HG02798 (cell line): ENCODE results near the gene KATNAL1.

Source experiments
- ATAC-seq: cut with Tn5 transposase; IDR thresholded peaks from one replicate; pipeline ENCODE4 v1.9.1; 2021; ENCODE audit warnings: mild to moderate bottlenecking; ENCODE audit not compliant: unreplicated experiment, poor library complexity

The KATNAL1 gene

DNA sequence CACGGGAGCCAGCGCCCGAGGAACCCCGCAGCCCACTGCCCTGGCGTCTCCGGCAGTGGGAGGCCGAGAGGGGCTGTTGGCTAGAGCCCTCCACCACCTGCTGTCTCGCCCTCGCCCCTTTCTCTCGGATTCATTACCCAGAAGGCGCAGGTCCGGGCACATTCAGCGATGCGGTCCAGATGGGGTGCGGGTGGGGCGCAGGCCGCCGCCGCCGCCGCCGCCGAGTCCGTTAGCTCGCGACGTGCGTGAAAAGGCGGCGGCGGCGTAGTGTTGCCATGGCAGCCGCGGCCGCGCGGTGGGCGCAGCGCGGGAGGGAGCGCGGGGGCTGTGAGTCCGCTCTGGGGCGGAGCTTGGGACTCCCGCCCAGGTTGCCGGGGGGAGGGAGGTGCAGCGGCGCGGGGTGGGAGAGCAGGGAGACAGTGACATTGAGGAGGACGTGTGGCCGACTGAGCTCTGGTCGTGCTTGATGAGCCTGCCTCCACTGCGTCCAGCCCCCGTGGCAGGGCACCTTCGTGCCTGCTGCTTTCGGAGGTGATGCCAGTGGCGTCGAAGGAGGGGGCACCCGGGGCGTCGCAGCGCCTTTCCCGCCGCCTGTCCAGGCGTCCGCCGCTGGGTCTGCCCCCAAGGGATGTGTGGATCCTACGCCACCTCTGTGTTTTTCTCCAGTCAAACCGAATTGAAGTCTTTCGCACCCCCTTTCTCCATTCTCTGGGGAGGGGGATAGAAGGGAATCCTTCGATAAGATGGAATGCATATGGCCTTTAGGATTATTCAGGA, at the start of gene KATNAL1:
Gene KATNAL1 (minus strand): TSS at position 358 of the 777 bp plus-strand sequence. CDS start 23,774 bp downstream, outside the sequence.
- peak; percentile 58 for ATAC-seq

- ATAC-seq = no peak
Observed at GRCh38 chr13:30355839-30356238, 48.5 kb upstream of the KATNAL1 start.

- ATAC-seq = no peak
Observed at GRCh38 chr13:30355384-30355699, 48.0 kb upstream of the KATNAL1 start.

- ATAC-seq = no peak
Observed at GRCh38 chr13:30354493-30355383, 47.4 kb upstream of the KATNAL1 start.

- ATAC-seq = no peak
Observed at GRCh38 chr13:30353471-30354215, 46.3 kb upstream of the KATNAL1 start.

DNA sequence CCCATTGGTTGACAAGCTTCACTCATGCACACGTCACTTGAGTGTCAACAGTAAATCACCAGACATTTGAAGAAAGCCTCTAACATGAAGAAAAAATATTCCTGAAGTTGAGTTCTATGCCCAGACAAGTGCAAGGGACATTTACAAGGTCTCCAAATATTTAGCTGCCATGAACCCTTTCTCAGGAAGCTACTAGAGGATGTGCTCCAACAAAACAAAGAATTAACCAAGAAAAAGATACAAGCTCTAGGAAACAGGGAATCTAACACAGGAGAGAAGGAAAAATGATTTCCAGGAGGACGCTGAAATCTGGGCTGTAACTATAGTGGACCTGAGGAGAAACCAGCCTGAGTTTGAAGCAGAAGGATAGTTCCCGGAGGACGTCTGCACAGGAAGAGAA, 45.7 kb upstream of the KATNAL1 start:
- ATAC-seq = no peak

- no peak for ATAC-seq
Observed at GRCh38 chr13:30352121-30352520, 44.8 kb upstream of the KATNAL1 start.

- peak; percentile 31 for ATAC-seq
Observed at GRCh38 chr13:30346789-30347167, 39.4 kb upstream of the KATNAL1 start.

GRCh38 chr13:30346153-30346788, 38.9 kb upstream of the KATNAL1 start:
- ATAC-seq = peak; percentile 75

DNA sequence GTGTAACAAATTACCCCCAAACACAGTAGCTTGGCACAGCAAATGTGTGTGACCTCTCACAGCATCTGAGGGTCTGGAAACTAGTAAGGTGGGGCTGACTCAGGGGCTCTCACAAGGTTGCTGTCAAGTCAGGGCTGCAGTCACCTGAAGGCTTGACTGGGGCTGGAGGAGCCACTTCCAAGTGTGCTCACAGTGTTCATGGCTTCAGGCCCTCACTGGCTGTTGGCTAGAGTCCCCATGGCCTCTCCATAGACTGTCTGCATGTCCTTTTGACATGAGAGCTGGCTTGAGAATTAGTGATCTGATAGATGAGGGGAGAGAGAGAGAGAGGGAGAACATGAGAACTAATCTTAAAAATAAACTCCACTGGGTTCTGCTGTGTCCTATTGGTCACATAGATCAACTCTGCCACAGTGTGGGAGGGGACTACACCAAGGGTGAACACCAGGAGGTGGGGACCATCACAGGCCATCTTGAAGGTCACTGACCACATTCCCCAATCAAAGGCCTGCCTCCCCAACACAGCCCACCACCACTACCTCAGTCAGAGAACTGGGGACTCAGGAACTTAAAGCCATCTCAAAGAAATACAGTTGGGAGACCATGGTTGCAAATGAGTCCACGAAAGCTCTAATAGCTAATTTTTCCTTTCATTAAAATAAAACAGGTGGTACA, 38.2 kb upstream of the KATNAL1 start:
- ATAC-seq = no peak

DNA sequence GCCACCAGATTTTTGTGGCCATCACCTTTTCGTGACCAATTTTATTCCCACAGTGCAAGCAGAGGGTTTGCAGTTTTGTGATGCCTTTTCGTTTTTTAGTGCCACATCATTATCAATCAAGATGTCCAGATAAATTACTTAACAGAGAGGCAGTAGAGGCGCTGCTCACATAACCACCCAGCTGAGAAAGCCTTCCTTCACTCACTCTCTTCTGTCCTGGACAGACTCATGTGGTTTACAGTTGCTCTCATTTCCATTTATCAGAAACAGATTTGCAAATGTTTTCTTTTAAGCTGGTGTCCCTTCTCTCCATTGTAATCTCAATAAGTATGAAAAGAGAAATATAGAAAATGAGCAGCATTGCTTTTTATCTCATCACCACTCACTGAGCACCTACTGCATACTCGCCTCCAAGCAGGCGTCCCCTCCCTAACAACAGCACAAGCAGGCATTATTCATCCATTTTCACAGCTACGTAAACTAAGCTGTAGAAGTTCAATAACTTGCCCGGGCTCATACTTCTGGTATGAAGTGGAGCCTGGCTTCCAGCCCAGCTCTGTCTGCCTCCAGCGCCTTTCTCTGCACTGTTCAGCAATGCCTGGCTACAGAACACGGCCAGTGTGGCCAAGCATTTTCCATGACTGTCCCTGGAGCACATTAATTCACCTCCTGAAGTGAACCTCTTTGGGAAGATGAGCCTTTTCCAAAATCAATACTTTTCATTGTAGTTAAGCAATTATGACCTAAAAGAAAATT, 34.6 kb upstream of the KATNAL1 start:
- ATAC-seq = no peak

- no peak for ATAC-seq
Observed at GRCh38 chr13:30340331-30341250, 33.2 kb upstream of the KATNAL1 start.

- no peak for ATAC-seq
Observed at GRCh38 chr13:30339738-30340330, 32.5 kb upstream of the KATNAL1 start.

DNA sequence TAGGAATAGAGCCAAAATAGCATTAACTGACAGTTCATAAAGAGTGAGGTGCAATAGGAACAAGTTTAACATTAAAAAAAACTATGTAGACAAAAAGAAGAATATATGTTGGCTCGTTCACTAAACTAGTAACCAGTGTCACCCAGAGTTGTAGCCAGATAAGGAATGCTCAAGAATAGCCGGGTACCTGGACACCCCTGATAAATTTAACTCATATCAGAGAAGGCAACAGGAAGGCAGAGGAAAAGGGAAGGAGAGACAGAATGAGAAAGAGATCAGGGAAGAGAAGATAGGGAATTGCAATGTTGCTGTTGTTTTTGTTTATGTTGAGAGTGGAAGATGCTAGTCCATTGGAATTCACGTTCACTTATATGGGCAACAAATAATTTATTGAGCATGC, 31.6 kb upstream of the KATNAL1 start:
- ATAC-seq = no peak

GRCh38 chr13:30338331-30338851, 31.0 kb upstream of the KATNAL1 start:
- ATAC-seq = no peak

- no peak for ATAC-seq
Observed at GRCh38 chr13:30337061-30337610, 29.8 kb upstream of the KATNAL1 start.
